Mucosa of gallbladder (tissue), 1 donor: ENCODE results near the gene TCEA3. TPM values are rescaled to one million over a fixed set of nuclear protein-coding genes. Genes with fewer than 3 reads are reported as not detected.

Source experiments
- DNase-seq: peaks from one replicate; pipeline ENCODE4 v3.0.0-alpha.2; 2020; ENCODE audit warnings: low spot score
- total RNA-seq: library from RNA; stranded (reverse); gene quantifications from one replicate; pipeline ENCODE4 v1.2.1, GENCODE V29; 2021
- donor health status: DM: no; HTN: no; CAD: no.

TCEA3 gene
- total RNA-seq, 1 donor from 2014 or later: 32.0 TPM

GRCh38 chr1:23421343-23421742 is 3.2 kb downstream of the TCEA3 start:
- no peak for DNase-seq

- DNase-seq: no peak
Measured at GRCh38 chr1:23420778-23421177, 3.8 kb downstream of the TCEA3 start.

GRCh38 chr1:23419180-23419579 is 5.4 kb downstream of the TCEA3 start:
- no peak for DNase-seq

GRCh38 chr1:23417570-23417969 is 7.0 kb downstream of the TCEA3 start:
- no peak for DNase-seq

- DNase-seq: no peak
Measured at GRCh38 chr1:23416964-23417363, 7.6 kb downstream of the TCEA3 start.

- no peak for DNase-seq
Measured at GRCh38 chr1:23408797-23409290, 15.7 kb downstream of the TCEA3 start.

GRCh38 chr1:23407016-23407630 is 17.4 kb downstream of the TCEA3 start:
- DNase-seq: no peak

- no peak for DNase-seq
Measured at GRCh38 chr1:23405946-23406345, 18.6 kb downstream of the TCEA3 start.

- DNase-seq: peak; percentile 92
Measured at GRCh38 chr1:23403735-23404486, 20.6 kb downstream of the TCEA3 start.

- DNase-seq: no peak
Measured at GRCh38 chr1:23403355-23403734, 21.2 kb downstream of the TCEA3 start.

GRCh38 chr1:23403038-23403336 is 21.6 kb downstream of the TCEA3 start:
- DNase-seq: peak; percentile 48

- DNase-seq: no peak
Measured at GRCh38 chr1:23402286-23403037, 22.1 kb downstream of the TCEA3 start.

- DNase-seq: no peak
Measured at GRCh38 chr1:23401313-23401712, 23.2 kb downstream of the TCEA3 start.

- DNase-seq: no peak
Measured at GRCh38 chr1:23400324-23401114, 24.0 kb downstream of the TCEA3 start.

- DNase-seq: no peak
Measured at GRCh38 chr1:23399229-23399628, 25.3 kb downstream of the TCEA3 start.

- no peak for DNase-seq
Measured at GRCh38 chr1:23397908-23398307, 26.6 kb downstream of the TCEA3 start.

GRCh38 chr1:23396380-23396779 is 28.2 kb downstream of the TCEA3 start:
- no peak for DNase-seq

- DNase-seq: no peak
Measured at GRCh38 chr1:23395849-23396248, 28.7 kb downstream of the TCEA3 start.

GRCh38 chr1:23395154-23395724 is 29.3 kb downstream of the TCEA3 start:
- DNase-seq: no peak

- peak; percentile 72 for DNase-seq
Measured at GRCh38 chr1:23394684-23395083, 29.9 kb downstream of the TCEA3 start.

GRCh38 chr1:23394181-23394580 is 30.4 kb downstream of the TCEA3 start:
- DNase-seq: no peak

- no peak for DNase-seq
Measured at GRCh38 chr1:23393706-23394105, 30.8 kb downstream of the TCEA3 start.
